KOPT-K1 (cell line): Measurements from ENCODE around the gene PSPH.
"Not testable (repeated sequence)": the region's sequence is repeated elsewhere in the genome, so short reads cannot be mapped to it uniquely, and the experiment has no call there.

Experiments
- H3K27ac ChIP-seq: fragments of 200-600 bp; sonication (generic); 2 replicates; pipeline ENCODE4 v1.5.1; 2016; ENCODE audit warnings: antibody characterized with exemption, mild to moderate bottlenecking, low read depth, low read length; ENCODE audit not compliant: poor library complexity, severe bottlenecking
- H3K36me3 ChIP-seq: fragments of 200-600 bp; sonication (generic); 2 replicates; pipeline ENCODE4 v1.5.1; 2017; ENCODE audit warnings: antibody characterized with exemption, mild to moderate bottlenecking, low read length, moderate library complexity; ENCODE audit not compliant: insufficient read depth
- H3K9me3 ChIP-seq: fragments of 200-600 bp; sonication (generic); 2 replicates; pipeline ENCODE4 v1.5.1; 2017; ENCODE audit warnings: antibody characterized with exemption, low read length, mild to moderate bottlenecking; ENCODE audit not compliant: insufficient read depth, poor library complexity, severe bottlenecking

The PSPH gene

GRCh38 chr7:56051339-56052191 is at the start of gene PSPH, which contains the start of gene CCT6A:
PSPH (minus strand) TSS chr7:56051444; CDS start chr7:56021212, 30,232 bp downstream.
CCT6A (plus strand) TSS chr7:56051765; CDS start chr7:56051849, 84 bp downstream.
- Histone ChIP-seq H3K27ac (peak within 1 kb of the TSS; percentile 78), H3K36me3 (peaks cover 40% of the 10 kb centered on the region), H3K9me3 (no peaks in the 10 kb centered on the region)

- peaks cover 84% of the 10 kb centered on the region for H3K36me3 ChIP-seq
- H3K9me3 ChIP-seq: no peaks in the 10 kb centered on the region
- H3K27ac ChIP-seq: no peak overlapping the region
These were observed 48.4 kb upstream of the PSPH start for GRCh38 chr7:56099653-56100052.

GRCh38 chr7:56098187-56099008 is 47.2 kb upstream of the PSPH start:
- H3K9me3 ChIP-seq, H3K27ac ChIP-seq: not testable (repeated sequence)
- peaks cover 72% of the 10 kb centered on the region for H3K36me3 ChIP-seq

GRCh38 chr7:56097700-56098099 is 46.5 kb upstream of the PSPH start:
- no peak overlapping the region for H3K27ac ChIP-seq
- H3K36me3 ChIP-seq: peaks cover 65% of the 10 kb centered on the region

GRCh38 chr7:56092789-56093531 is 41.7 kb upstream of the PSPH start, which contains the start of gene PHKG1:
PHKG1 (minus strand) TSS chr7:56092952; CDS start chr7:56088941, 4,011 bp downstream.
- Histone ChIP-seq H3K36me3 (peaks cover 41% of the 10 kb centered on the region), H3K9me3 (no peaks in the 10 kb centered on the region), H3K27ac (no peak within 1 kb of the TSS)

More at GRCh38 chr7:56097700-56098099, 46.5 kb upstream of the PSPH start:
- no peaks in the 10 kb centered on the region for H3K9me3 ChIP-seq

GRCh38 chr7:56092388-56092787 is 41.1 kb upstream of the PSPH start:
- H3K36me3 ChIP-seq: peaks cover 41% of the 10 kb centered on the region
- H3K27ac ChIP-seq, H3K9me3 ChIP-seq: not testable (repeated sequence)

- H3K9me3 ChIP-seq: no peaks in the 10 kb centered on the region
- peaks cover 41% of the 10 kb centered on the region for H3K36me3 ChIP-seq
- H3K27ac ChIP-seq: no peak overlapping the region
These were observed 40.3 kb upstream of the PSPH start for GRCh38 chr7:56091591-56091990.

- Histone ChIP-seq H3K27ac (no peak overlapping the region), H3K36me3 (peaks cover 75% of the 10 kb centered on the region), H3K9me3 (no peaks in the 10 kb centered on the region)
These were observed 36.2 kb upstream of the PSPH start for GRCh38 chr7:56087445-56087844.

GRCh38 chr7:56086761-56087160 is 35.5 kb upstream of the PSPH start:
- peaks cover 82% of the 10 kb centered on the region for H3K36me3 ChIP-seq
- H3K9me3 ChIP-seq: no peaks in the 10 kb centered on the region
- no peak overlapping the region for H3K27ac ChIP-seq

GRCh38 chr7:56083150-56083785 is 32.0 kb upstream of the PSPH start:
- H3K9me3 ChIP-seq: no peaks in the 10 kb centered on the region
- H3K27ac ChIP-seq: no peak overlapping the region
- H3K36me3 ChIP-seq: peaks cover 97% of the 10 kb centered on the region

GRCh38 chr7:56081626-56082340 is 30.5 kb upstream of the PSPH start:
- Histone ChIP-seq H3K27ac (no peak overlapping the region), H3K9me3 (no peaks in the 10 kb centered on the region), H3K36me3 (peaks cover 97% of the 10 kb centered on the region)

GRCh38 chr7:56080726-56081435 is 29.6 kb upstream of the PSPH start:
- H3K27ac ChIP-seq, H3K9me3 ChIP-seq: not testable (repeated sequence)
- H3K36me3 ChIP-seq: peaks cover 96% of the 10 kb centered on the region

- Histone ChIP-seq H3K9me3 (no peaks in the 10 kb centered on the region), H3K27ac (no peak overlapping the region), H3K36me3 (peaks cover 89% of the 10 kb centered on the region)
These were observed 28.4 kb upstream of the PSPH start for GRCh38 chr7:56079450-56080185.
